HG02852 (cell line): ENCODE measurements around the gene USP10.

Source experiments
- ATAC-seq: cut with Tn5 transposase; IDR thresholded peaks from one replicate; pipeline ENCODE4 v1.9.1; 2021; ENCODE audit warnings: mild to moderate bottlenecking, moderate library complexity; ENCODE audit not compliant: unreplicated experiment

Gene USP10

GRCh38 chr16:84795329-84796053, 95.7 kb downstream of the USP10 start:
- no peak for ATAC-seq

GRCh38 chr16:84800158-84800978, 100.6 kb downstream of the USP10 start:
- ATAC-seq = no peak

- no peak for ATAC-seq
Measured at GRCh38 chr16:84803146-84803545, 103.3 kb downstream of the USP10 start.

- no peak for ATAC-seq
Measured at GRCh38 chr16:84804326-84804725, 104.5 kb downstream of the USP10 start.

DNA sequence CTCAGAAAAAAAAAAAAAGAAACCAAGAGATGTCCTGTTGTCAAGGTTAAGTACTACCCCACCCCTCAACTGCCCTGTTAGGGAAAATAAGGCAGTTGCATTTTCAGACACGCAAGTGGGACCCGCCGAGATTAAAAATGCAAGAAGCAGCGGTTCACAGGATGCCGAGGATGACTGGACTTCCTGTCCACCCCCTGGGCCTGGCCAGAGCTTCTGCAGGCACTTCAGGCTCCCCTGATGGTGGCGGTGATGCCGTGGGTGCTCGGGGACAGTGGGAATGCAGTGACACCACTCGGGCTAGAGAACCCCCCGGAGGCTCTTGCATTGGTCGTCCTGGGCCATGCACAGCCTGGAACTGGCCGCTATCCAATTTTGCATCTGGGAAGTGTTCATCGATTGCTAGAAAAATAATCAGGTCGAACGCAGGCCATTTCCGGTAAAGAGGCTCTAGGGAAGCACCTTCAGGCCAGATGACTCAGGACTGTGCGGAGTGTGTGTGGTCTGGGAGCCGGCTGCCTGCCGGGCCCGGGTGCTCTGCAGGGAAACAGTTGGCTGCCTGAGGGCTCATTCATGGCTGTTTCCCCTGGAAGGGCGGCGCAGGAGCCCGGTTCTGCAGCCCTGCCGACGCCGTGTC, 106.6 kb downstream of the USP10 start:
- no peak for ATAC-seq

DNA sequence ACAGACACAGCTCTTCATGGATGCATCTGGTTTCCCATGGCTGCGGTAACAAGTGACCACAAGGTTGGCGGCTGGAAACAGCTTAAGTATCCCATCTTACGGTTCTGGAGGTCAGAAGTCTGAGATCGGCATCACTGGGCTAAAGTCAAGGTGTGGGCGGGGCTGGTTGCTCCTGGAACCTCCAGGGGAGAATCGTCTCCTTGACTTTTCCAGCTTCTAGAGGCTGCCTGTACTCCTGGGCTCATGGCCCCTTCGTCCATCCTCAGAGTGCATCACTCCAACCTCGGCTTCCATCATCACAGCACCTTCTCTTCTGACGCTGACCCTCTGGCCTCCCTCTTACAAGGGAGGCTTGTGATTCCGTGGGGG, 107.1 kb downstream of the USP10 start:
- ATAC-seq = no peak

- no peak for ATAC-seq
Measured at GRCh38 chr16:84807776-84808175, 108.0 kb downstream of the USP10 start.

GRCh38 chr16:84808826-84809225, 109.0 kb downstream of the USP10 start:
- no peak for ATAC-seq

- ATAC-seq = no peak
Measured at GRCh38 chr16:84810518-84811273, 110.9 kb downstream of the USP10 start.

- ATAC-seq = no peak
Measured at GRCh38 chr16:84811529-84811928, 111.7 kb downstream of the USP10 start.

DNA sequence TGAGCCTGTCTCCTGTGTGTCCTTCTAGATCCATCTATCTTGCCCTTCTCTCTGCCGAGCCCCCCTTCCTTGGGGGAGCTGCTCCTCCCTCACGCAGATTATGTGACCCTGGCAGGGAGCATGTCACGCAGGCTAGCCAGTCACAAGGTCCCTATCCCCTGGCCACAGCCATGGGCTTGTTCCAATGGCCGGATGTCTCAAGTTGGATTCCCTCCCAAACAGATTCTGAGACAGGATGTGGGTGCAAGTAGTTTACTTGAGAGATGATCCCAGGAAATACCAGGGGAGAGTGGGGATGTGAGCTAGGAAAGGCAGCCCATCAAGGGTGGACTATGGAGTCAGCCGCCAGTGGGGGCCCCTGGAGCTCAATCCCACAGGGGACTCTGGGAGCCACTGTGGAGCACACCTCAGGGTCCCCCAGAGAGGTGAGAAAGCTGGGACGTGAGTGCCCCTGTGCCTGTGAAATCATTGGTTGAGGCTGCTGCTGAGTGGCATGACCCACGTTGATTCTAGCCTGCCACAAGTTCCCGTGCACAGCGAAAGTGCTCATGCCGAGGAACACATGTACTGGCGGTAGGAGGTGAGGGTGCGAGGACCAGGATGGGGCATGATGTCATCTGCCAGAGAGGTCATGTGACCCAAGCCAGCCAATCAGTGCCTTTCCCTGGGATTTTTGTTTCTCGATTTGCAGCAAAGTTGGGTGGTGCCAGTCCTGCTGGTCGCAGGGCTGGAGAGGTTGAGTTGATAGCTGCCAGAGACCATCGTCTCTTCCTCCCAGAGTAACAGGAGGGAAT, 113.5 kb downstream of the USP10 start:
- no peak for ATAC-seq

GRCh38 chr16:84815462-84815861, 115.7 kb downstream of the USP10 start:
- no peak for ATAC-seq

DNA sequence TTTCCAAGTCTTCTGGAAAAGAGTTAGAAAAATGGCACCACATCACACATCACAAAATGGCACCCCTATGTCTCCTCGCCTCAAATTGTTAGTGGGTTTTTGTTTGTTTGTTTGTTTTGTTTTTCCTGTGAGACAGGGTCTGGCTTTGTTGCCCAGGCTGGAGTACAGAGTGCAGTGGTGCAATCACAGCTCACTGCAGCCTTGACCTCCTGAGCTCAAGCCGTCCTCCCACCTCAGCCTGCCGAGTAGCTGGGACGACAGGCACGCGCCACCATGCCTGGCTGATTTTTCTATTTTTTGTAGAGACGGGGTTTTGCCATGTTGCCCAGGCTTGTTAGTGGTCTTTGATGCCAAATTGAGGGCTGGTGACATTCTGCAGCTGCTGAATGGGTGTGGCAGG, 116.2 kb downstream of the USP10 start:
- no peak for ATAC-seq

GRCh38 chr16:84816485-84816884, 116.7 kb downstream of the USP10 start:
- ATAC-seq = no peak

- ATAC-seq = no peak
Measured at GRCh38 chr16:84817206-84817605, 117.4 kb downstream of the USP10 start.

DNA sequence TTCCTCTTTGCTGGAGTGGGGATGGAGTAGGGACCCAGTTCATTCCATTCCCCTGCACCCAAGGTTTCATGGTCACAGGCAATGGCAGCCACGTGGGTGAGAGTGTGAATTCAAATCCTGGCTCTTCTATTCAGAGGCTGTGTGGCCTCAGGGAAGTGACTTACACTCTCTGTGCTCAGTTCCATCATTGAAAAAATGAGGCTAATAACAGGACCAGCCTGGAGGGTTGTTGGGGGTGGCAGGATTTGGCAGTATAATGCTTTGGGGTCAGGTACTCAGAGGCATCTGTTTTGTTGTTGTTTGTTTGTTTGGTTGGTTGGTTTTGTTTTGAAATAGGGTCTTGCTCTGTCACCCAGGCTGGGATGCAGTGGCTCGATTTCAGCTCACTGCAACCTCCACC, 117.8 kb downstream of the USP10 start:
- no peak for ATAC-seq

GRCh38 chr16:84818133-84818532, 118.3 kb downstream of the USP10 start:
- ATAC-seq = no peak

DNA sequence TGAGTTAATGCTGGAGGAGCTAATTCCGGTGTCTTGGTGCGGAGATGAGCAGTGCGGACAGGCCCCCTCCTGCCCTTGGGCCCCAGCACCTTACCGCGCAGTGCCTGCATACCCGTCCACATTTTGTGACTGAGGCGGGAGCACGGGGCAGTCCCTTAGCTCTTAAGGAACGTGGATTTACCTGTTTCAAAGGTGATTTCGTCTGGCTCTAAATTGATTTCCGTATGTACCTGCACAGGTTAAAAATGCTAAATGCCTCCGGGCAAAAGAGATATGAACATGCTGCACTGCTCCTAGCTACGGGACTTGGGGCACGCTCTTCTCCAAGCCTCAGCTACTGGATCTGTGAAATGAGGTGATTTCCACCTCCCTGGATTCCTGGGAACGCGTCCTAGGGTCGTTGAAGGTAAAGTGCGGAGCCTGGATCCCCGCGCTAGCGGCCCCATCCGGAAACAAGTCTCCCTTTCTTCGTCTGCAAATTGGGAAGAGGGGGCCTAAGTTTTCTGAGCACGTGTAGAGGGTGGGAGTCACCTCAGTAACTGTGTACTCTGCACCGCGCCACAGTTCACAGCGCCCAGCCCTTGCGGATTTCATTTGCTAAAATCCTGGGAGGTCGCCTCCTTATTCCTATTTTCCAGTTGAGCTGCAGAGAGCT, 119.3 kb downstream of the USP10 start:
- ATAC-seq = no peak

GRCh38 chr16:84819644-84820304, 120.0 kb downstream of the USP10 start, which contains the start of gene CRISPLD2:
Gene CRISPLD2, plus strand, starts transcription at chr16:84819985. Its CDS starts 18,511 bp downstream, at chr16:84838496.
- ATAC-seq = no peak
